Activated CD8-positive, alpha-beta memory T cell treated with anti-CD3 and anti-CD28 coated beads, Interleukin-2, amount 50 U/mL, for 1 hour (primary cell): Measurements from ENCODE around the gene TMPRSS6.
"Not testable (repeated sequence)": the region's sequence is repeated elsewhere in the genome, so short reads cannot be mapped to it uniquely, and the experiment has no call there.

Experiments
- DNase-seq: peaks from one replicate; pipeline ENCODE4 v3.0.0-alpha.2; 2020; ENCODE audit errors: extremely low read depth

The TMPRSS6 gene

GRCh38 chr22:37088750-37089408 lies 20.6 kb downstream of the TMPRSS6 start:
- no peak for DNase-seq

DNA sequence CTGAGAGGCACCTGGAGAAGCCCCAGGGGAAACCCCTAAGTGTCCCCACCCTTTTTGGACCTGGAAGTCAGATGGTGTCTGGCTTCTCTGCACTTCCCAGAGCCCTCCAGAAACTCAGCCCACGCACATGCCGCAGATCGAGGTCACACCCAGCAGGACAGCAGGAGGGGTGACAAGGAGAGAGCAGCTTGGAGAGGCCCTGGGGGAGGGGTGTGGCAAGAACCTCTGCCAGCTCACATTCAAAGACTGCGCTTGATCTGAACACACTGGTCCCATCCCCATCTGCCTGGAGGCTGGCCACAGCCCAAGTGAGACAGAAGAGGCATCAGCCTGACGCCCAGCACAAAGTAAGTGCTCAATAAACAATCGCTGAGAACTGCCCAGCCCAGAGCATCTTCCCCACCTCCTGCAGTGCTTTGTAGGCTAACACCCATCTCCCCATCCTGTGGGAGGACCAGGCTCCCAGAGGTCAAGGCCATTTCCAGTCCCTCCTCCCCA lies 21.4 kb downstream of the TMPRSS6 start:
- no peak for DNase-seq

DNA sequence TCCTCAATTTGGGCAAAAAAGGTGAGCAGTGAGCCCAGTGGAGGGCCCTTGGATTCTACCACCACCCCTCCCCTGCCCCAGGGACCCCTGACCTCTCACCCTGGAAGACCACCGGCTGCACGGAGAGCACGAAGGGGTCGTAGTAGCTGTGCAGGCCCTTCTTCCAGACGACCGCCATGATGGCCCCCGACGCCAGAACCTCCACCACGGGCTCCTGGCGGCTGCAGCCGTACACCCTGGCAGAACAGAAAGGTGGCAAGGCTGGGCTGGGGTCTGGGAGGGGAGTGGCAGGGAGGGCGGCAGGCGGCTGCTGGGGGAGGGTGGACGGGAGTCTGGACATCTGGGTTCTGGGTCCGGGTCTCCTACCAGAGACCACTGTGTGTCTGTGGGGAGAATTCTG lies 23.3 kb downstream of the TMPRSS6 start:
- no peak for DNase-seq

GRCh38 chr22:37084385-37084784 lies 25.1 kb downstream of the TMPRSS6 start:
- no peak for DNase-seq

DNA sequence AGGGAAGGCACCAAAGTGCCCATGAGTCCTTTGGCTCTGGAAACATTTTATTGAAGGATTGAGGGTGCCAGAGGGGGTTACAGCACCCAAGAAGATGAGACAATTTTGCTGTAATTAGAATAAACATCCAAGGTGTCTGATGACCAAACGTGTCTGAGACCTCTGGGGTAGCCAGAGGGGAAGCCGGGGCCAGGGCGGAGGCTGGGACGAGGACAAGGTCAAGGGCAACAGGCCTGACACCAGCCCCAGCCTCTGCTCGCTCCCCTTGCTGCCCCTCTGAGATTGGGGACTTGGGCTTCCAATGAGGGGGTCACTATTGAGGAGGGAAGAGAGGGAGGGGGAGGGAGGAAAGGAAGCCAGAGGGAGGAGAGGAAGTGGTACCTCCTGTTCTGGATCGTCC lies 25.6 kb downstream of the TMPRSS6 start:
- DNase-seq, result no peak

- no peak for DNase-seq
Observed at GRCh38 chr22:37082251-37082873, 27.2 kb downstream of the TMPRSS6 start.

DNA sequence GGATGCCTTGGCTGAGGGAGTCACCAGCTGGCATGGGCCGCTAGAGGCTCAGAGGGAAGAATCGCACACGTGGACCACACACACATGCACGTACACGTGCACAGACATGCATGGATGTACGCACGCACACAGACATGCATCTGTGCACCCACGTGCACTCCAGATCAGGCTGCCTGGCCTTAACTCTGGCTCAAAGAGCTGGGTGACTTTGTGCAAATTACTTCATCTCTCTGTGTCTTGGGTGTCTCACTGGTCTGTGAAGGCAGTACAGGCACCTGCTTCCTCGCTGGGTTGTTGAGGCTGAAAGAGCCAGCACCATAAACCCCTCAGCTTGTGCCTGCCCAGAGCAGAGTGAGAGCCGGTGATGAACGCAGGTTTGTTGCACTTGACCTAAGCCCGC lies 28.7 kb downstream of the TMPRSS6 start:
- no peak for DNase-seq

GRCh38 chr22:37080438-37080837 lies 29.1 kb downstream of the TMPRSS6 start:
- no peak for DNase-seq

DNA sequence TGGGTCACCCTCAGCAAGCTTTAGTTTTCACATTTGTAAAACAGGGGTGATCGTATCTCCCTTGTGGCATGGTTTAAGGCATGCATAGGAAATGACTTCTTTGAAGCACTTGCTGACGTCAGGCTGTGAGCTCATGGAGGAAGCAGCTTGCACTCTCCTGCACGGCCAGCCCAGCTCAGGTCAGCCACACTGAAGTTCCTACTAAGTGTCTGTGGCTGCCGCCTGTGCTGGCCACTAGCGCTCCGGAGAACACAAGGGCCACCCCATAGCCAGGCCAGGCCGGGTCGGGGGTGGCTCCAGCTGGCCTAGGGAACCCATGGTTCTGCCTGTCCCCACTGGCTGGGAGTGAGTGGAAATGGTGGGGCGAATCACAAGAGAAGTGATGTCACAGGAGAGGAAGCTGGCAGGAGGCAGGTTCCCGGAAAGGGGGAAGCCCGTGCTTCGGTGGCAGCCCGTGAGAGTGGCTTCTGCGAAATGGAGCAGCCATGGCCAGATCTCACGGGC lies 29.8 kb downstream of the TMPRSS6 start:
- DNase-seq, result peak; percentile 88

GRCh38 chr22:37079158-37079557 lies 30.4 kb downstream of the TMPRSS6 start:
- DNase-seq, result no peak

- DNase-seq, result peak; percentile 32
Observed at GRCh38 chr22:37077802-37078448, 31.6 kb downstream of the TMPRSS6 start.

DNA sequence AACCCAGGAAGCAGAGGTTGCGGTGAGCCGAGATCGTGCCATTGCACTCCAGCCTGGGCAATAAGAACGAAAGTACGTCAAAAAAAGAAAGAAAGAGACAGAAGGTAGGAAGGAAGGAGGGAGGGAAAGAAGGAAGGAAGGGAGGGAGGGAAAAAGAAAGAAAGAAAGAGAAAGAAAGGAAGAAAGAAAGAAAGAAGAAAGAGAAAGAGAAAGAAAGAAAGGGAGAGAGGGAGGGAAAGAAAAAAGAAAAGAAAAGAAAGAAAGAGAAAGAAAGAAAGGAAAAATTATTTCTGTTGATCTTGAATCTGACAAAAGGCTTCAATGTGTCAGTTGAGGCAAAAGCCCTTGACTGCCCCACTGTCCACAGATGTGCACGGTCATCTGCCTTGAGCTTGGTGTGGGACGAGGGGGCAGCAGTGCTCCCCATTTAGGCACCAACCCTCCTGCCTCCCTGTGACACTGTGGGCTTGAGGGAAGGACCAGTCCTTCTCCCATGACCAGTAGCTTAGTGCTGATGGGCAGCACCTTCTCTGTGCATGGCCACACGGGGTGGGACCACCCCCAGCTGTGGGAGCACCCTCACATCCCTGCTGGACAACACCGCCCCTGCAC lies 33.6 kb downstream of the TMPRSS6 start:
- no peak for DNase-seq

- no peak for DNase-seq
Observed at GRCh38 chr22:37075046-37075445, 34.5 kb downstream of the TMPRSS6 start.

DNA sequence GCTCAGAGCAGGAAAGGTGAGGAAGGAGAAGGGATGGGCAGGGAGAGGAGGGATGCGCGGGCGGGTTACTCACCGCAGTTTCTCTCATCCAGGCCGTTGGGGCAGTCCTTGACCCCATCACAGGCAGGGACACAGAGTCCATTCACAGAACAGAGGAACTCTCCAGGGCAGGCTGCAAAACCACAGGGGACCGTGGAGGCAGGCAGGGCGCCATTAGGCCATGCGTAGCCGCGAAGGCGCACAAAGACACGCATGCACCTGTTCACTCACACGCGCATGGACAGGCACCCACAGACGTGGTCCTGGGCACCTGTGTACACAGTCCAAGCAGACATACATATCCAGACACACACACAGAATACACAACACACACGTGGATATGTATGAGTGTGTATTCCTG lies 35.0 kb downstream of the TMPRSS6 start:
- DNase-seq, result no peak

GRCh38 chr22:37072673-37073072 lies 36.8 kb downstream of the TMPRSS6 start:
- no peak for DNase-seq

DNA sequence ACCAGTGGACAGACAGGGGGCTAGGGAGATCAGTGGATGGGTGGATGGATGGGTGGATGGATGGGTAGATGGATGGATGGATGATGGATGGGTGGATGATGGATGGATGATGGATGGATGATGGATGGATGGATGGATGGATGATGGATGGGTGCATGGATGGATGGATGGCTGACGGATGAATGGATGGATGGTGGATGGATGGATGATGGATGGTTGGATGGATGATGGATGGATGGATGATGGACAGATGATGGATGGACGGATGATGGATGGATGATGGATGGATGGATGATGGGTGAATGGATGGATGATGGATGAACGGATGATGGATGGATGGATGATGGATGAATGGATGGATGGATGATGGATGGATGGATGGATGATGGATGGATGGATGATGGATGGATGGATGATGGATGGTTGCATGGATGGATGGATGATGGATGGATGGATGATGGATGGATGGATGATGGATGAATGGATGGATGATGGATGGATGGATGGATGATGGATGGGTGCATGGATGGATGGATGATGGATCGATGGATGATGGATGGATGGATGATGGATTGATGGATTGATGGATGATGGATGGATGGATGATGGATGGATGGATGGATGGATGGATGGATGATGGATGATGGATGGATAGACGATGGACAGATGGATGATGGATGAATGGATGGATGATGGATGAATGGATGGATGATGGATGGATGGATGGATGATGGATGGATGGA lies 37.5 kb downstream of the TMPRSS6 start:
- DNase-seq, result not testable (repeated sequence)

DNA sequence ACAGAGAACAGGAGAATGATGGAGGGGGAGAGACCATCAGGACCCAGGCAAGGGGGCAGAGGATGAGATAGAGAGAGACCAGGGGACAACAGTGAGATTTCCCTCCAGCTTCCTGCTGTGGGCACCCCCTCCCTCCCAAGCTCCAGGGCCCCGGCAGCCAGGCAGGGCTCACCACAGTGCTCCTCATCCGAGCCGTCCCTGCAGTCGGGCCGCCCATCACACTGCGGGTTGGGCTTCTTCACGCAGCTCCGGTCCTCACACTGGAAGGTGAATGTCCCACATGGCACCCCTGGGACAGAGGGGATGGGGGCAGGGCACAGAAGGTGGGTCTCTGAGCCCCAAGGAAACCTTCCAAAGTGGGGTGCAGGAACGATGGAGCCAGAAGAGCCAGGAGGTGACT lies 38.8 kb downstream of the TMPRSS6 start:
- no peak for DNase-seq

DNA sequence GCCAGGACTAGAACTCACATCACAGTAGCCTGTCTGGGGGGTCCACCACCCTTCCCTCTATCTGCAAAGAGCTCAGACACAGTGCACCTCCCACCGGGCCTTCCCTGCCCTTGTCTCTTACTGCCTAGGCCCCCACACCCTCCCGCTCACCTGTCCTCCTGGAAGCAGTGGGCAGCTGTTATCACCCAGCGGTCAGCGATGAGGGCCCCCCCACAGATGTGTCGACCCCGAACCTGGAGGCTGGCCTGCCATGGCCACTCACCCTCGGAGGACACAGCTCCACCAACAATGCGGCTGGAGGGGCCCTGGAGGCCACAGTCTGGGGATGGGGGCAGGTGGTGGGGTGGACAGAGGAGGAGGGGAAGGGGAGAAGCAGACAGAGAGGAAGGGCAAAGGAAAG lies 39.2 kb downstream of the TMPRSS6 start:
- no peak for DNase-seq

GRCh38 chr22:37069719-37070118 lies 39.8 kb downstream of the TMPRSS6 start:
- DNase-seq, result no peak

GRCh38 chr22:37069319-37069718 lies 40.2 kb downstream of the TMPRSS6 start:
- no peak for DNase-seq

DNA sequence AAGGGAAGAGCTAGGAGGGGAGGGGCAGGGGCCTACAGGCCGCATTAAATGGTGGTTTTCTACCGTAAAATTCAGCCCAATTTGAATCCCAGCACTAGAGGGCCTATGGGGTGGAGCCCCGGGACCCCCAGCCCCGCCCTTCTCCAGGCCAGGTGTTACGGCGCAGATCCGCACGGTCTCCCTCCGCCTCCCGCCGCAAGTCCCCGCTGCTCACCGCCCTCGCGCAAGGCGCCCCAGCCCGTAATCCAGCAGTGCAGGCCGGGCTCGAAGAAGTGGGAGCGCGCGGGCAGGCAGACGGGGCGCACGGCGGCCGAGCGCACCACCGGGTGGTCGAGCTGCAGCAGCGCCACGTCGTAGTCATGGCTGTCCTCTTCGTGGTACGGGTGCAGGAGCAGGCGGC lies 40.7 kb downstream of the TMPRSS6 start:
- DNase-seq, result no peak

- DNase-seq, result no peak
Observed at GRCh38 chr22:37067428-37067827, 42.1 kb downstream of the TMPRSS6 start.
